Activated CD4-positive, alpha-beta T cell treated with anti-CD3 and anti-CD28 coated beads, Interleukin-2, amount 10 ng/mL, durations not matched to agents 7 days and 5 days (primary cell): Measurements from ENCODE around the gene ROBO4. TPM values are rescaled to one million over a fixed set of nuclear protein-coding genes. Genes with fewer than 3 reads are reported as not detected.

Experiments
- CTCF ChIA-PET: fragments of 350-600 bp; sonication (Branson Sonifier 250); formaldehyde crosslinking; loops from one replicate; lab custom pipeline; 2021; ENCODE audit warnings: antibody characterized with exemption; lab: Charles Lee
- POLR2A ChIA-PET: fragments of 350-600 bp; sonication (Branson Sonifier 250); formaldehyde crosslinking; loops from one replicate; lab custom pipeline; 2021; ENCODE audit warnings: antibody characterized with exemption; lab: Charles Lee
- DNase-seq: peaks from one replicate; pipeline ENCODE4 v3.0.0-alpha.2; 2020
- H3K27ac Mint-ChIP-seq: one replicate; pipeline ENCODE4 v1.8.0; 2021; ENCODE audit warnings: mild to moderate bottlenecking, moderate library complexity, mixed read lengths
- H3K27me3 Mint-ChIP-seq: one replicate; pipeline ENCODE4 v1.8.0; 2021; ENCODE audit warnings: mixed read lengths
- H3K36me3 Mint-ChIP-seq: one replicate; pipeline ENCODE4 v1.8.0; 2021; ENCODE audit warnings: low read depth, mixed read lengths
- H3K4me1 Mint-ChIP-seq: one replicate; pipeline ENCODE4 v1.8.0; 2021; ENCODE audit warnings: mixed read lengths
- H3K4me3 Mint-ChIP-seq: one replicate; pipeline ENCODE4 v1.8.0; 2021; ENCODE audit warnings: mild to moderate bottlenecking, moderate library complexity, mixed read lengths
- H3K9me3 Mint-ChIP-seq: one replicate; pipeline ENCODE4 v1.8.0; 2021; ENCODE audit warnings: mixed read lengths
- total RNA-seq, 2 experiments: library from RNA; stranded (reverse); gene quantifications; one replicate each; pipeline ENCODE4 v1.2.3, GENCODE V29; 2021

Gene ROBO4
- total RNA-seq, 2 experiments from 2014 or later: not detected

GRCh38 chr11:124865181-124865901, 32.3 kb downstream of the ROBO4 start, which contains the start of gene ROBO3:
Gene ROBO3, plus strand, starts transcription at chr11:124865432. Its CDS starts 146 bp downstream, at chr11:124865578.
- peak within 1 kb of the TSS; percentile 14 for H3K27ac Mint-ChIP-seq
- peaks cover 94% of the 10 kb centered on the region for H3K27me3 Mint-ChIP-seq
- DNase-seq: no peak
- H3K9me3 Mint-ChIP-seq: no peaks in the 10 kb centered on the region
- no peaks in the 10 kb centered on the region for H3K36me3 Mint-ChIP-seq
- H3K4me1 Mint-ChIP-seq: peaks cover 18% of the 10 kb centered on the region
- no peak within 1 kb of the TSS for H3K4me3 Mint-ChIP-seq
- ChIA-PET POLR2A (no interaction called here), CTCF (interaction anchor here (0.7 to 2.2 kb wide), 6 partner anchors 11 to 119 kb away, joined by 3 to 13 read pairs (median 6); no protein-coding TSS in a partner anchor)

GRCh38 chr11:124864892-124865180, 32.8 kb downstream of the ROBO4 start:
- ChIA-PET CTCF (no interaction called here), POLR2A (no interaction called here)
- Mint-ChIP-seq H3K36me3 (no peaks in the 10 kb centered on the region), H3K4me1 (peaks cover 18% of the 10 kb centered on the region), H3K27me3 (peaks cover 91% of the 10 kb centered on the region), H3K4me3 (no peak overlapping the region), H3K9me3 (no peaks in the 10 kb centered on the region), H3K27ac (no peak overlapping the region)
- DNase-seq: no peak

- H3K4me1 Mint-ChIP-seq: peaks cover 16% of the 10 kb centered on the region
- no peak overlapping the region for H3K4me3 Mint-ChIP-seq
- no peaks in the 10 kb centered on the region for H3K36me3 Mint-ChIP-seq
- DNase-seq: no peak
- H3K27ac Mint-ChIP-seq: no peak overlapping the region
- ChIA-PET CTCF (interaction anchor here (0.6 kb wide), 1 partner anchor 134 kb away, joined by 3 read pairs; no protein-coding TSS in a partner anchor), POLR2A (no interaction called here)
- peaks cover 88% of the 10 kb centered on the region for H3K27me3 Mint-ChIP-seq
- H3K9me3 Mint-ChIP-seq: no peaks in the 10 kb centered on the region
These were observed 33.3 kb downstream of the ROBO4 start for GRCh38 chr11:124864176-124864891.

- no peak for DNase-seq
- Mint-ChIP-seq H3K4me1 (peaks cover 14% of the 10 kb centered on the region), H3K9me3 (no peaks in the 10 kb centered on the region), H3K27ac (no peak overlapping the region), H3K27me3 (peaks cover 83% of the 10 kb centered on the region), H3K4me3 (no peak overlapping the region), H3K36me3 (no peaks in the 10 kb centered on the region)
- ChIA-PET POLR2A (no interaction called here), CTCF (interaction anchor here (0.6 kb wide), 1 partner anchor 135 kb away, joined by 3 read pairs; no protein-coding TSS in a partner anchor)
These were observed 33.9 kb downstream of the ROBO4 start for GRCh38 chr11:124863826-124864165.

GRCh38 chr11:124863137-124863825, 34.4 kb downstream of the ROBO4 start:
- no peak overlapping the region for H3K27ac Mint-ChIP-seq
- no peak for DNase-seq
- ChIA-PET POLR2A (no interaction called here), CTCF (no interaction called here)
- no peaks in the 10 kb centered on the region for H3K9me3 Mint-ChIP-seq
- peaks cover 78% of the 10 kb centered on the region for H3K27me3 Mint-ChIP-seq
- H3K36me3 Mint-ChIP-seq: no peaks in the 10 kb centered on the region
- peaks cover 10% of the 10 kb centered on the region for H3K4me1 Mint-ChIP-seq
- no peak overlapping the region for H3K4me3 Mint-ChIP-seq

- H3K36me3 Mint-ChIP-seq: no peaks in the 10 kb centered on the region
- no peak overlapping the region for H3K4me3 Mint-ChIP-seq
- no peak overlapping the region for H3K27ac Mint-ChIP-seq
- CTCF ChIA-PET: no interaction called here
- DNase-seq: no peak
- H3K27me3 Mint-ChIP-seq: peaks cover 64% of the 10 kb centered on the region
- no peaks in the 10 kb centered on the region for H3K9me3 Mint-ChIP-seq
- POLR2A ChIA-PET: no interaction called here
- H3K4me1 Mint-ChIP-seq: peaks cover 5% of the 10 kb centered on the region
These were observed 36.0 kb downstream of the ROBO4 start for GRCh38 chr11:124861670-124862069.

GRCh38 chr11:124859171-124859570, 38.5 kb downstream of the ROBO4 start:
- Mint-ChIP-seq H3K4me3 (no peak overlapping the region), H3K27ac (no peak overlapping the region), H3K9me3 (no peaks in the 10 kb centered on the region), H3K36me3 (no peaks in the 10 kb centered on the region), H3K27me3 (peaks cover 42% of the 10 kb centered on the region), H3K4me1 (no peaks in the 10 kb centered on the region)
- POLR2A ChIA-PET: no interaction called here
- CTCF ChIA-PET: interaction anchor here (1.9 kb wide), 1 partner anchor 20 kb away, joined by 5 read pairs; no protein-coding TSS in a partner anchor
- no peak for DNase-seq

GRCh38 chr11:124846070-124846673, 51.5 kb downstream of the ROBO4 start:
- no peaks in the 10 kb centered on the region for H3K36me3 Mint-ChIP-seq
- H3K4me3 Mint-ChIP-seq: no peak overlapping the region
- H3K27ac Mint-ChIP-seq: no peak overlapping the region
- no peaks in the 10 kb centered on the region for H3K4me1 Mint-ChIP-seq
- DNase-seq: no peak
- H3K27me3 Mint-ChIP-seq: peaks cover 97% of the 10 kb centered on the region
- ChIA-PET POLR2A (no interaction called here), CTCF (interaction anchor here (0.5 to 1.6 kb wide), 2 partner anchors 203 to 615 kb away, joined by 3 to 4 read pairs; no protein-coding TSS in a partner anchor)
- no peaks in the 10 kb centered on the region for H3K9me3 Mint-ChIP-seq

- no peaks in the 10 kb centered on the region for H3K9me3 Mint-ChIP-seq
- H3K4me1 Mint-ChIP-seq: peaks cover 5% of the 10 kb centered on the region
- peaks cover 98% of the 10 kb centered on the region for H3K27me3 Mint-ChIP-seq
- no peak overlapping the region for H3K27ac Mint-ChIP-seq
- H3K36me3 Mint-ChIP-seq: peaks cover 2% of the 10 kb centered on the region
- H3K4me3 Mint-ChIP-seq: no peak overlapping the region
- POLR2A ChIA-PET: no interaction called here
- DNase-seq: no peak
- CTCF ChIA-PET: interaction anchor here (1.6 to 2.0 kb wide), 2 partner anchors 22 to 201 kb away, joined by 3 to 8 read pairs; no protein-coding TSS in a partner anchor
These were observed 53.0 kb downstream of the ROBO4 start for GRCh38 chr11:124844664-124845079.

GRCh38 chr11:124843616-124843910, 54.1 kb downstream of the ROBO4 start:
- Mint-ChIP-seq H3K27ac (no peak overlapping the region), H3K4me1 (peaks cover 5% of the 10 kb centered on the region), H3K4me3 (no peak overlapping the region), H3K9me3 (no peaks in the 10 kb centered on the region), H3K27me3 (peaks cover 93% of the 10 kb centered on the region), H3K36me3 (peaks cover 2% of the 10 kb centered on the region)
- DNase-seq: no peak
- ChIA-PET POLR2A (interaction anchor here (0.6 kb wide), 1 partner anchor 82 kb away, joined by 3 read pairs; no protein-coding TSS in a partner anchor), CTCF (interaction anchor here (2.0 kb wide), 1 partner anchor 23 kb away, joined by 8 read pairs; no protein-coding TSS in a partner anchor)

GRCh38 chr11:124842305-124842704, 55.4 kb downstream of the ROBO4 start:
- Mint-ChIP-seq H3K27ac (no peak overlapping the region), H3K4me3 (no peak overlapping the region), H3K36me3 (peaks cover 2% of the 10 kb centered on the region), H3K4me1 (peaks cover 6% of the 10 kb centered on the region), H3K9me3 (no peaks in the 10 kb centered on the region), H3K27me3 (peaks cover 93% of the 10 kb centered on the region)
- ChIA-PET POLR2A (no interaction called here), CTCF (interaction anchor here (0.6 to 1.5 kb wide), 2 partner anchors 24 to 278 kb away, joined by 3 to 7 read pairs; no protein-coding TSS in a partner anchor)
- DNase-seq: no peak

- ChIA-PET POLR2A (no interaction called here), CTCF (interaction anchor here (0.6 to 1.5 kb wide), 2 partner anchors 24 to 278 kb away, joined by 3 to 7 read pairs; no protein-coding TSS in a partner anchor)
- H3K27me3 Mint-ChIP-seq: peaks cover 92% of the 10 kb centered on the region
- H3K27ac Mint-ChIP-seq: no peak overlapping the region
- H3K9me3 Mint-ChIP-seq: no peaks in the 10 kb centered on the region
- no peak for DNase-seq
- peaks cover 11% of the 10 kb centered on the region for H3K4me1 Mint-ChIP-seq
- H3K36me3 Mint-ChIP-seq: peaks cover 2% of the 10 kb centered on the region
- H3K4me3 Mint-ChIP-seq: no peak overlapping the region
These were observed 55.8 kb downstream of the ROBO4 start for GRCh38 chr11:124841840-124842239.
